Stomach (tissue), 4 donors: ENCODE data around the gene TSGA10.

Experiments
- CTCF ChIP-seq, 7 experiments: fragments of 450-650 bp in 4 of 7; fragments of 200-600 bp in 3 of 7; sonication (generic) in 3 of 7; IDR thresholded peaks; one replicate each; pipeline ENCODE4 v1.5.1; 2016 to 2019; ENCODE audit warnings: antibody characterized with exemption in 7 of 7, control low read depth in 2 of 7, mild to moderate bottlenecking in 1 of 7
- EP300 ChIP-seq: sonication (generic); formaldehyde crosslinking; IDR thresholded peaks from one replicate; pipeline ENCODE4 v1.6.1; 2017; ENCODE audit warnings: antibody characterized with exemption
- POLR2A ChIP-seq, 4 donors: fragments of 450-650 bp; IDR thresholded peaks; one replicate each; pipeline ENCODE4 v1.6.1; 2016; ENCODE audit warnings: antibody characterized with exemption in 4 of 4, control low read depth in 2 of 4, mild to moderate bottlenecking in 1 of 4, moderate library complexity in 1 of 4
- POLR2AphosphoS5 ChIP-seq, 3 donors: sonication (generic); formaldehyde crosslinking; IDR thresholded peaks; one replicate each; pipeline ENCODE4 v1.6.1; 2016; ENCODE audit warnings: antibody characterized with exemption in 3 of 3

DNA sequence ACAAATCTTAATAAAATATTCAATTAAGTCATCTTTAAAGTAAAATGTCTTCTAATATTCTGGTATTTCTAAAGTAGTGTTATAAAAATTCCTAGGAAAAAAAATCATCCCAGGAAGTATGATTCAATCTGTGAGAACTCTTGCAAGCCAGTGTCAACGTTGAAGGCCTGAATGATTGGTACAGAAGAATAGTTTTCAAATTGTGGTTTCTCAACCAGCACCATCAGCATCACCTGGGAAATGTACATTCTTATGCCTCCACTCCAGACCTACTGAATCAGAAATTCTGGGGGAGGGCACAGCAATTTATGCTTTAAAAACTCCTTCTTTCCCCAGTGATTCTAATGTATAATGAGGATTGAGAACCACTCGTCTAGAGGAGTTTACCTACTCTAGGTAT, 75.5 kb downstream of the TSGA10 start:
- TF ChIP-seq POLR2A (IDR thresholded peaks at IDR 0.05) (no peak), CTCF (IDR thresholded peaks at IDR 0.05) (no peak), POLR2AphosphoS5 (IDR thresholded peaks at IDR 0.05) (no peak), EP300 (no peak)
